NT2/D1 (cell line): ENCODE measurements around the gene IMMT.
"Not testable (repeated sequence)": the region's sequence is repeated elsewhere in the genome, so short reads cannot be mapped to it uniquely, and the experiment has no call there.

ENCODE experiments used
- SUZ12 ChIP-seq: IDR thresholded peaks from 2 replicates; pipeline ENCODE4 v1.6.1; 2011; ENCODE audit not compliant: insufficient read length, insufficient read depth; ENCODE audit errors: extremely low read depth
- YY1 ChIP-seq: IDR thresholded peaks from 2 replicates; pipeline ENCODE4 v1.6.1; 2011; ENCODE audit not compliant: insufficient read length, insufficient read depth
- ZNF274 ChIP-seq: IDR thresholded peaks from 2 replicates; pipeline ENCODE4 v1.6.1; 2011; ENCODE audit warnings: mild to moderate bottlenecking, low read depth, low read length

DNA sequence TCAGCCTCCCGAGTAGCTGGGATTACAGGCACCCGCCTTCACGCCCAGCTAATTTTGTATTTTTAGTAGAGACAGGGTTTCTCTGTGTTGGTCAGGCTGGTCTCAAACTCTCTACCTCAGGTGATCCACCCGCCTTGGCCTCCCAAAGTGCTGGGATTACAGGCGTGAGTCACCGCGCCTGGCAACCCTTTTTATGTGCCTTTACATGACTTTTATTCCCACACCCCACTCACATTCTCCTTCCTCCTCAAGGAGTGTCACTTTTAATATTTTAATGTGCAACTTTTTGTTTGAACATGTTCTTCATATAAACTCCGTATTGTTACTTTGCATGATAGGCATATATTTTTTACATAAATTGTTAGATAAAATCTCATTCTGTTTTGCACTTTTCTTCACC, 33.3 kb upstream of the IMMT start:
- not testable (repeated sequence) for TF ChIP-seq YY1, ZNF274, SUZ12
